Skeletal muscle tissue (tissue), 4 donors: ENCODE results near the gene RPP14. TPM values are rescaled to one million over a fixed set of nuclear protein-coding genes. Genes with fewer than 3 reads are reported as not detected.

ENCODE experiments used
- H3K27ac ChIP-seq: one replicate; pipeline ENCODE4 v1.7.0; 2013; ENCODE audit warnings: mild to moderate bottlenecking, low read depth, low read length, inconsistent platforms
- H3K27me3 ChIP-seq, 3 donors: one replicate each; pipeline ENCODE4 v1.7.0; 2013; ENCODE audit warnings: low read length in 3 of 3; ENCODE audit not compliant: control insufficient read depth in 3 of 3, insufficient read depth in 3 of 3
- H3K36me3 ChIP-seq, 3 donors: one replicate each; pipeline ENCODE4 v1.7.0; 2013; ENCODE audit warnings: low read length in 3 of 3; ENCODE audit not compliant: control insufficient read depth in 3 of 3, insufficient read depth in 3 of 3
- H3K4me1 ChIP-seq, 3 donors: one replicate each; pipeline ENCODE4 v1.7.0; 2013; ENCODE audit warnings: low read length in 3 of 3, mild to moderate bottlenecking in 3 of 3; ENCODE audit not compliant: control insufficient read depth in 3 of 3, insufficient read depth in 3 of 3
- H3K4me3 ChIP-seq, 3 donors: one replicate each; pipeline ENCODE4 v1.7.0; 2013; ENCODE audit warnings: low read length in 3 of 3
- H3K9ac ChIP-seq, 3 donors: one replicate each; pipeline ENCODE4 v1.7.0; 2013; ENCODE audit warnings: low read length in 3 of 3, mild to moderate bottlenecking in 3 of 3, moderate library complexity in 2 of 3, low read depth in 1 of 3
- H3K9me3 ChIP-seq, 3 donors: one replicate each; pipeline ENCODE4 v1.7.0; 2013; ENCODE audit warnings: low read length in 3 of 3; ENCODE audit not compliant: control insufficient read depth in 3 of 3
- total RNA-seq: library from RNA; depleted of rRNA; stranded (reverse); fragments of >200 nt; gene quantifications from one replicate; pipeline ENCODE4 v1.2.3, GENCODE V29; 2014
- donor health status: Osteomylitis.

RPP14 gene
- total RNA-seq, 1 donor from 2014 or later, result 20.4 TPM

DNA sequence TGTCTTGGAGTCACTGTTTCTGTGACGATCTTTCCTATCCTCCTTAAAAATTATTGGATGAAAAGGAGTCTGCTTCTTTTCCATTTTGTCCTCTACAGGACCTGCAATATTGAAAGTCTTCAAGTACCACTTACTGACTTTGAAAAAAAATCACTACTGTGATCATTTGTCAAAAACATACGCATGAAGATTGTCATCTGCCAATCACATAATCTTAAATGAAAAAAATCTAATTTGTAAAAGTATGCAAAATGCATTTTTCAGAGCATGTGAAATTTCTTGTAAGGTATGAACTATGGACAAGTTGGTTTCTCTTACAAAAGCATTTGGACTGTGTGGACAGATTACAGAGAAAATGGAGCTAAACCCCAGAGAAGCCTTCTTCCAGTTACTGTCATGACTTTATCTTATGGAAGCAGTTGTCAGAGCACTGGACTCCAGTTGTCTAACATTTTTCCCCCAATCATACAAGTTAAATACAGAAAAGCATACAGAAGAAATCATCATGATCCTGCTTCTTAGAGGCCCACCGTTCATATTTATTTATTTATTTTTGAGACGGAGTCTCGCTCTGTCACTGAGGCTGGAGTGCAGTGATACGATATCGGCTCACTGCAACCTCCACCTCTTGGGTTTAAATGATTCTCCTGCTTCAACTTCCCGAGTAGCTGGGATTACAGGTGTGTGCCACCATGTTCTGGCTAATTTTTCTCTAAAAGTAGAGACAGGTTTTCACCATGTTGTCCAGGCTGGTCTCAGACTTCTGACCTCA is 23.3 kb downstream of the RPP14 start:
- Histone ChIP-seq H3K9ac (no peak overlapping the region), H3K4me1 (peaks cover 9 to 14% (median 14%) of the 10 kb centered on the region in 3 donors), H3K9me3 (no peaks in the 10 kb centered on the region), H3K4me3 (no peak overlapping the region), H3K27ac (no peak overlapping the region), H3K36me3 (no peaks in the 10 kb centered on the region), H3K27me3 (no peaks in the 10 kb centered on the region)

DNA sequence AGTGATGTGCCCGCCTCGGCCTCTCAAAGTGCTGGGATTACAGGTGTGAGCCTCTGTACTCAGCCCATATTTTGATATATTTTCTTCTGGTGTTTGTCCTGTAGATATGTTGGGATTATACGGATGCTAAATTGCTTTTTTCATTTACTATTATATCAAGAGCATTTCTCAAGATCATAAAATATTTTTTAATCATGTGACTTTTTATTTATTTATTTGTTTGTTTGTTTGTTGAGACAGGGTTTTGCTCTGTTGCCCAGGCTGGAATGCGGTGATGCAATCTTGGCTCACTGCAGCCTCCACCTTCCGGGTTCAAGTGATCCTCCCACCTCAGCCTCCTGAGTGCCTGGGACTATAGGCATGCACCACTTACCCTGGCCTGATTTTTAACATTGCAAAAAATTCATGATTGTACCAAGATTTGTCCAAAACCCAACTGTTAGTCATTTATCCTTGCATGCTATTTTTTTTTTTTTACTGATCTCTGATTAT is 23.9 kb downstream of the RPP14 start:
- no peak overlapping the region for H3K9ac ChIP-seq
- H3K27ac ChIP-seq, result no peak overlapping the region
- H3K4me3 ChIP-seq, result no peak overlapping the region
- peaks cover 9 to 20% (median 19%) of the 10 kb centered on the region in 3 donors for H3K4me1 ChIP-seq
- no peaks in the 10 kb centered on the region for H3K36me3 ChIP-seq
- no peaks in the 10 kb centered on the region for H3K27me3 ChIP-seq
- no peaks in the 10 kb centered on the region for H3K9me3 ChIP-seq

DNA sequence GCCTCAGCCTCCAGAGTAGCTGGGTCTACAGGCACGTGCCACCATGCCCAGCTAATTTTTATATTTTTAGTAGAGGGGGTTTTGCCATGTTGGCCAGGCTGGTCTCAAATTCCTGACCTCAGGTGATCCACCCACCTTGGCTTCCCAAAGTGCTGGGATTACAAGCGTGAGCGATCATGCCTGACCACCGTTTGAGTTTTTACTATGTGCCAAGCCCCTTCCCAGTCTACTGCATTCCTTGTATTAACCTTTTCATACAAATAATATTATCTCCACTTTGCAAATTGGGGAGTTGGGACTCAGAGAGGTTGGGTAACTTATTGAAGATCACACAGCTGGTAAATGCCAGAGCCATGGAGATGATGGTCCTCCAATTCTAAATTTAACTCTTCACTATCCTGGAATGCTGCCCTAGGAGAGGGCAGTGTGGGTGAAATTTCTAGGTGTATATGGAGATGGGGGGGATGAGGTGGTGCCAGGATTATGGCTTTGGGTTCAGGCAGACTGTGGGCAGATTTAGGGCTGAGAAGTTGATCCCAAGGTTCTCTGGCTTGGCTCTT is 25.6 kb downstream of the RPP14 start:
- H3K4me3 ChIP-seq, result no peak overlapping the region
- no peak overlapping the region for H3K9ac ChIP-seq
- H3K9me3 ChIP-seq, result no peaks in the 10 kb centered on the region

DNA sequence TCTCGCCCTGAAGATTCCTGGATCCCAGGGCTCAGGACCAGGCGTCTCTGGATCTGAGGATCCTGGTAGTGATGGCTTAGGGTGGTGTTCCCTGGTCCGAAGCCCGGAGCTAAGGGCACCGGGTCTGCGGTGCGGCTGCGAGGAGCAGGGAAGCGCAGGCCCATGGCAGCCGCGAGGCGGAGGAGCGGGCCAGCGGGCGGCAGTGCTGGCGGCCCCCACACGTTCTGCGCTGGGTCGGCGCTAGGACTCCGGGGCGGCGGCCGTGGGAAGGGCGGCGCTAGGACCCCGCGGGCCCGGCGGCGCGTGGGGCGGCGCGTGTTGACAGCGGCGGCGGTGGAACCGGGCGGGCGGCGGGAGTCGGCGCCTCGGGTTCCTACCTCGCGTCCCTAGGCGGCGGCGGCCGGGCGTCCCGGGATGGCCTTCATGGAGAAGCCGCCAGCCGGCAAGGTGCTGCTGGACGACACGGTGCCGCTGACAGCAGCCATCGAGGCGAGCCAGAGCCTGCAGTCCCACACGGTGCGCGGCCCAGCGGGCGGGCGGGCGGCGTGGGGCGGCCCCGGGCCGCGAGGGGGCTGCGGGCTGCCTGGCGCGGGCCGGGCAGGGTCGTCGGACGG is 26.6 kb downstream of the RPP14 start, which contains the start of gene PXK:
Gene PXK (plus strand): TSS at position 318 of the 614 bp plus-strand sequence. CDS start 97 bp downstream, at position 415.
- Histone ChIP-seq H3K9me3 (no peaks in the 10 kb centered on the region), H3K27me3 (no peaks in the 10 kb centered on the region), H3K27ac (peak within 1 kb of the TSS; percentile 44), H3K4me1 (peaks cover 13 to 25% (median 20%) of the 10 kb centered on the region in 3 donors), H3K36me3 (peaks cover 0 to 3% (median 0%) of the 10 kb centered on the region in 3 donors), H3K9ac (peak within 1 kb of the TSS; percentile 80 to 84 (median 83)), H3K4me3 (peak within 1 kb of the TSS; percentile 87 to 93 (median 89))

More for the DNA sequence above, 25.6 kb downstream of the RPP14 start:
- no peak overlapping the region for H3K27ac ChIP-seq
- no peaks in the 10 kb centered on the region for H3K27me3 ChIP-seq
- peaks cover 13 to 25% (median 20%) of the 10 kb centered on the region in 3 donors for H3K4me1 ChIP-seq
- H3K36me3 ChIP-seq, result peaks cover 0 to 3% (median 0%) of the 10 kb centered on the region in 3 donors

DNA sequence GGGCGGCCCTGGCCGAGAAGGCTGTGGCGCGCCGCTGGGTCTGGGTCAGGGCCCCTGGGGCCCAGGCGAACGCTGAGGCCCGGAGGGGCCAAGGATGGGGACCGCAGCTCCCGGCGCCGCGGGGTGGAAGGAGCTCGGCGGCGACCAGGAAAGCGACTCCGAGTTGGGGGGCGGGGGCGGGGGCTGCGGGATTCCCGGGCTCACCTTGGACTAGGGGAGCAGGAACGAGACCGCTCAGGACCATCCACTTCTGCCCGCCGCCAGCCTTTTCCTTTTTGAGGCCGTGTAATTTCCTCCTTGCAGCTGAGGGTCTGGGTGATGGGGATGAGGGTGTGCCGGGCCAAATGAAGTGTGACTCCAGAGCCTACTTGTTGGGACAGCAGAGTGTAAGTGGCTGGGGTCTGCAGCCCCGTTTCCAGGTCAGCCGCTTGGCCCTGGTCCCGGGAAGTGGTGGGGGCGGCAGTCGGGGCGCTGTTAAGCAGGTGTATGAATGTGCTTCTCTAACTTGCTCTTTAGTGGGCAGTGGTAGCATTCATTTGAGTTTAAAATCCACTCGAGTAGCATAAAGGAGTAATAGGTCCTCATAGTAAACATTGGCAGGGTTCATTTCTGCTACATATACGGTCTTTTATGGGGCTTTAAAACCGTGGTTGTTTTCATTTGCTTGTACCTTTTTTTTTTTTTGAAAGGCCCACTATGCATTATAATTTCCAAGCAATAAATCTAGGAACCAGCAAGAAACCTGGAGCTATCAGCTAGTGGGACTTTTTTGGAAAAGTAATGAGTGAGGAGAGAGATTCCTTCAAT is 27.4 kb downstream of the RPP14 start:
- Histone ChIP-seq H3K4me3 (peak overlapping the region; percentile 87 to 93 (median 89)), H3K36me3 (peaks cover 0 to 3% (median 0%) of the 10 kb centered on the region in 3 donors), H3K9ac (peak overlapping the region; percentile 76 to 83 (median 80)), H3K4me1 (peaks cover 13 to 25% (median 20%) of the 10 kb centered on the region in 3 donors), H3K27me3 (no peaks in the 10 kb centered on the region), H3K27ac (no peak overlapping the region), H3K9me3 (no peaks in the 10 kb centered on the region)

DNA sequence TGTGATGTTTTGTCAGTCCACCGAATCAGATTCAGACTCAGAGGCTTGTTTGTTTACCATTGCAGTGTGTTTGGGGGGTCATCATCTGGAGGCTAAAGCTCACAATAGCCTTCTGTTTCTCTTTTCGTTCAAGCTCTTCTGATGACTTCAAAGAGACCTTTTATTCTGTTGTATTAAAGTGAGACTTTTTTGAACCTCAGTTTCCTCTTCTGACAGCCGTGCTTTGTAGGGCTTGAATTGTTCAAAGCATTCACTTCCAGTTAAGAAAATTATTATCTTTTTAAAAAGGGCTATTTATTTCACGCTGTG is 27.9 kb downstream of the RPP14 start:
- Histone ChIP-seq H3K9me3 (no peaks in the 10 kb centered on the region), H3K27ac (no peak overlapping the region), H3K9ac (peak overlapping the region; percentile 76 to 83 (median 80)), H3K27me3 (no peaks in the 10 kb centered on the region), H3K4me1 (peaks cover 13 to 25% (median 20%) of the 10 kb centered on the region in 3 donors), H3K4me3 (peak overlapping the region; percentile 87 to 93 (median 89)), H3K36me3 (peaks cover 0 to 3% (median 0%) of the 10 kb centered on the region in 3 donors)

DNA sequence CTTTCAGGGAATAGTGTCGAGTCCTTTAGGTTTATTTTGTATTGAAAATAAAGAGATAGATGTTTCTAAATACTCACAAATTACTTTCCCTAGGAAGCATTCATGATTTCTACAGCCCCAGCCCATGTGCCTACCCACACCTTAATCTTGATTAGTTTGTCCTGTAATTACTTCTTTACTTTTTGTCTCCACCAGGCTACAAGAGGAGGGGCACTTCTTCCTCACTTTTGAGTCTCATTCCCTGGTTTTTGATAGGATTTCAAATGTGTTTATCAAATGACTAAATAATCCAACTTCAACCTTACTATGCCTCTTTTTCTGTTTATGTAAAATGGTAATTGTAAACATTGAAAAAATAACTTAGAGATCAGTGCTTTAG is 28.4 kb downstream of the RPP14 start:
- Histone ChIP-seq H3K4me1 (peaks cover 13 to 25% (median 20%) of the 10 kb centered on the region in 3 donors), H3K27me3 (no peaks in the 10 kb centered on the region), H3K9me3 (no peaks in the 10 kb centered on the region), H3K9ac (peak overlapping the region in 1 of 3 donors; percentile 1), H3K27ac (peak overlapping the region; percentile 30), H3K36me3 (peaks cover 0 to 3% (median 0%) of the 10 kb centered on the region in 3 donors), H3K4me3 (no peak overlapping the region)

DNA sequence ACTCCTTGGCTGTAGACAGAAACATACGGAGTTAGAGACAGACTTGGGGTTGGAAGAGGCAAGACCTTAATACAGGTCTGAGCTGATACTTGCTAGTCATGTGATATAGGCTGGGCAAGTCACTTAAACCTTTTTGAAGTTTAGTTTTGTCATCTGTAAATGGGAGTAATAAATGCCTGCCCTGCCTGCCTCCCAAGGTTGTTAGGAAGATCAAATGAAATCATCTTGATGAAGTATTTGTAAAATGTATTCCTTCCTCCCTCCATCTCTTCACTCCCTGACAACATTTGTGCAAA is 29.6 kb downstream of the RPP14 start:
- Histone ChIP-seq H3K9me3 (no peaks in the 10 kb centered on the region), H3K27ac (peak overlapping the region; percentile 6), H3K4me3 (no peak overlapping the region), H3K4me1 (peaks cover 13 to 25% (median 20%) of the 10 kb centered on the region in 3 donors), H3K36me3 (peaks cover 0 to 3% (median 0%) of the 10 kb centered on the region in 3 donors), H3K27me3 (no peaks in the 10 kb centered on the region), H3K9ac (peak overlapping the region in 2 of 3 donors; percentile 1 to 40)

DNA sequence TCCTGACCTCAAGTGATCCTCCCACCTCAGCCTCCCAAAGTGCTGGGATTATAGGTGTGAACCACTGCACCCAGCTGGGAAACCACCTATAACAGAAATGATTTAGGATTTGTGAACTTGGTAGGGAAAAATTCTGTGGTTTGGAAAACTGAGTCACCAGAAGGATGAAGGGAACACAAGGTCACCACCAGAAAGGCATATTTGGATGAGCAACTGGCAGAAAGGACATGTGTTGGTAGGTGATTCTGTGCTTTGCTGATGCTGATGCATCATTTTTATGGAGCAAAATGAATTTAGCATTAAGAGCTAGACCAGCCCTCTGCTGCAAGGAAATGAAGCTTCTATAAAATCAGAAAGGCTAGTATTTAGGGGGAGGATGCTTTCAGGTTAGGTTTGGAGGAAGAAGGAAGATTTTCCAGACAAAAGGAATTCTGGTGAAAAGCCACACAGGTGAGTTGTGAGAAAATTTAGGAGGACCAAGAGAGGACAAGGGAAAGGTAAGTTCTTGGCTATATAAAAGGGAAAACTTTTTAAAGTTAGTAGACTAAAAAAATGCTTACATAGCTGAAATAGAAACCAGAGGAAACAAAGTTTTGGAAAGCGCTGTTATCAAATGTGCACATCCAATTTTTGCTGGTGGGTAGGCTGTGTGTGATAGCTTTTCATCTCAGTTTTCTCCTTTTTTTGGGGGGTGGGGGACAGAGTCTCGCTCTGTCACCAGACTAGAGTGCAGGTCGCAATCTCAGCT is 30.3 kb downstream of the RPP14 start:
- no peak overlapping the region for H3K9ac ChIP-seq
- H3K4me3 ChIP-seq, result no peak overlapping the region
- H3K27me3 ChIP-seq, result no peaks in the 10 kb centered on the region
- no peak overlapping the region for H3K27ac ChIP-seq
- no peaks in the 10 kb centered on the region for H3K9me3 ChIP-seq
- peaks cover 13 to 25% (median 20%) of the 10 kb centered on the region in 3 donors for H3K4me1 ChIP-seq
- H3K36me3 ChIP-seq, result peaks cover 0 to 3% (median 0%) of the 10 kb centered on the region in 3 donors
